NCI-H2029 (cell line): Measurements from ENCODE around the gene HUNK.
"Not testable (repeated sequence)": the region's sequence is repeated elsewhere in the genome, so short reads cannot be mapped to it uniquely, and the experiment has no call there.

Source experiments
- DNase-seq: peaks from one replicate; lab custom pipeline; 2025; lab: John Stamatoyannopoulos, UW

Gene HUNK

GRCh38 chr21:31870472-31871193 is 2.2 kb upstream of the HUNK start:
- no peak for DNase-seq

GRCh38 chr21:31871371-31871770 is 1.4 kb upstream of the HUNK start:
- not testable (repeated sequence) for DNase-seq

- DNase-seq = no peak
These were observed 758 bp upstream of the HUNK start for GRCh38 chr21:31872072-31872451.

- DNase-seq = peak; percentile 8
These were observed 465 bp downstream of the HUNK start for GRCh38 chr21:31873275-31873695.

GRCh38 chr21:31873696-31874599 is 1.1 kb downstream of the HUNK start:
- DNase-seq = peak; percentile 6

GRCh38 chr21:31874812-31875212 is 2.0 kb downstream of the HUNK start:
- no peak for DNase-seq

GRCh38 chr21:31875496-31876015 is 2.7 kb downstream of the HUNK start:
- no peak for DNase-seq

- no peak for DNase-seq
These were observed 4.7 kb downstream of the HUNK start for GRCh38 chr21:31877463-31877957.

- no peak for DNase-seq
These were observed 6.0 kb downstream of the HUNK start for GRCh38 chr21:31878831-31879230.

- DNase-seq = no peak
These were observed 6.4 kb downstream of the HUNK start for GRCh38 chr21:31879241-31879650.

- no peak for DNase-seq
These were observed 7.1 kb downstream of the HUNK start for GRCh38 chr21:31879911-31880310.

- DNase-seq = no peak
These were observed 8.0 kb downstream of the HUNK start for GRCh38 chr21:31880816-31881215.

- no peak for DNase-seq
These were observed 9.9 kb downstream of the HUNK start for GRCh38 chr21:31882711-31883110.

- no peak for DNase-seq
These were observed 12.3 kb downstream of the HUNK start for GRCh38 chr21:31885146-31885545.

GRCh38 chr21:31886915-31887314 is 14.1 kb downstream of the HUNK start:
- no peak for DNase-seq

- no peak for DNase-seq
These were observed 14.6 kb downstream of the HUNK start for GRCh38 chr21:31887391-31887841.

- peak; percentile 5 for DNase-seq
These were observed 16.1 kb downstream of the HUNK start for GRCh38 chr21:31888936-31889371.

GRCh38 chr21:31889460-31889859 is 16.6 kb downstream of the HUNK start:
- DNase-seq = no peak

GRCh38 chr21:31892686-31893085 is 19.9 kb downstream of the HUNK start:
- no peak for DNase-seq

- no peak for DNase-seq
These were observed 21.1 kb downstream of the HUNK start for GRCh38 chr21:31893851-31894415.

- DNase-seq = peak; percentile 7
These were observed 21.6 kb downstream of the HUNK start for GRCh38 chr21:31894457-31894856.
